HG03060 (cell line): ENCODE data around the gene RPAP3.

Experiments
- ATAC-seq: cut with Tn5 transposase; IDR thresholded peaks from one replicate; pipeline ENCODE4 v1.9.1; 2021; ENCODE audit warnings: low read depth, moderate number of reproducible peaks; ENCODE audit not compliant: unreplicated experiment

RPAP3 gene

DNA sequence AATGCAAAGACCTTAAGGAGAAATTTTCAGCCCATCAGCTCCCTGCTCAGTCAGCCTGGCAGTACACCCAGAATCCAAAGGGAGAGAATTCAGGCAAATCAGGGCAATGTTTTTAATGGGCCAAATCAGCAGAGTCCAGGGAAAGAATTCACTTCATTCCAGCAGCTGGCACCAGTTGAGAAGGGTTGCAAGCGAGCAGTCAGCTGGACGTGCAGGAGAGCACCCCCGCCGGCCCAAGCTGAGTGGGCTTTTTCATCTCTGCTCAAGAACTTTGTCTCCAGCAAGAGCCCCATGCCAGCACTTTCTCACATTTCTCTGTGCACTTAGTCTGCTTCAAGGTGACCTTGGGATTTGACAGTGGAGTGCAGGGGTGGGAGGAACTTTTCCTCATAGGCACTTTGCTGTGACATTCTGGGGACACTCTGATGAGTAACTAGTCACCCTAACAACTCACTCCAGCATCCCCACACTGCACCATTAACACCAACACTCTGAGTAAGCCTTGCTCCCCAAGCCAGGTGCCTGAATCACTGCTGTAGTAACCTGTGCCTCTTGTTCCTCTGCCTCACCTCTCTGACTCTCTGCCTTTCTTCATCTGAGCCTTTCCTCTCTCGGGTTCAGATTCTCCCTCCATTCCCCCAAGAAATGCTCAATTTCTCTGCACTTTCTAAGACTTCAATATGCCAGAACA lies 17.3 kb upstream of the RPAP3 start:
- ATAC-seq, result no peak

- ATAC-seq, result no peak
These were observed 16.5 kb upstream of the RPAP3 start for GRCh38 chr12:47722136-47722834.

GRCh38 chr12:47721431-47721973 lies 15.7 kb upstream of the RPAP3 start:
- no peak for ATAC-seq

DNA sequence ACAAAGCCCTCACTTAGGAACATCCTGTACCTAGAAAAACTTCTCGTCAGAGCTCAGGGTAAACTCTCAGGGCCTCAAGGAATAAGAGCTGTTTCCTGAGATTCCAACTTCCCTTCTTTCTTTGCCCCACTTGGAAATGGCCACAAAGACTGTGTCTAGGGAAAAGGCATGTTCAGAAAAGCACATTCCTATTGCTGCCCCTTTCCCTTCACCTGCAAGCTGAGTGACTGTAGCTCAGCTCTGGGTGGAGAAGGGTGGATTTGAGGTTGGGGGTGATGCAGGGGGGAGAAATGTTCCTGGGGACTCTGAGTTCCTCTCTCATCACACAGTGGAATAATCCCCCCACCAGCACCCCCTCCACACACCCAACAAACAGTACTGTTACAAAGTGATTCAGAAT lies 12.7 kb upstream of the RPAP3 start:
- ATAC-seq, result no peak

DNA sequence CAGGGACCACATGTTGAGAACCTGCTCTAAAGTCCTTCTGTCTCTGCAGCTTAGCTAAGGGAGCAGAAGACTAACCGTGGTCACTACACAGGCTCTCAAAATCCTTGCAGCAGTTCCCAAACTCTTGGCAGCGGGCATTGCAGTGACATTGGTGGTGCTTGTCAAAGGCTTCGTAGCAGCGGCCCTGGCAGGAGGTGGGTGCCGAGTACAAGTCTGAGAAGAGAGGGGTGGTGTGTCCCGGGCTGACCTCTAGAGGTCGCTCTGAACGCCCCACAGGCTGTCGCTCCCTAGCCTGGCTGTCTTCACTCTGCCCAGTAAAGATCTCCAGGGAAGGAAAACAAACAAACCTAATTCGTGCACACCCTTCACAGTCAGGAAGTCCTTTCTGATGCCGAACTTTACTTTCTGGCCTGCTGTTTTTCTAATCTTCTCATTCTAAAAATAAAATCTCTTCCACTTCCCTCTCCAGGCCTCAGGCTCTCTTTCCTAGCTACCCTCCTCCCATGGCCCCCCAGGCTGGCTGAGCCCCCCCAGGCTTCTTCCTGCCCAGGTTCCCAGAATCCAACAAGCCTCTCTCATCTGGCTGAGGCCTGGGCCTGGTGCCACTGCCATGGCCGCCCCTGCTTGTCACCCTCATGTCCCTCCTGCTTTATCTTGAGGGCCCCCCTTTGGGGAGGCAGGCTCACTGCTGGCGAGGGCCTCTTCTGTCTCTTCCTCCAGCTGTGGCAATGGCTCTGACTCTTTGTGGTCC lies 11.8 kb upstream of the RPAP3 start:
- no peak for ATAC-seq

DNA sequence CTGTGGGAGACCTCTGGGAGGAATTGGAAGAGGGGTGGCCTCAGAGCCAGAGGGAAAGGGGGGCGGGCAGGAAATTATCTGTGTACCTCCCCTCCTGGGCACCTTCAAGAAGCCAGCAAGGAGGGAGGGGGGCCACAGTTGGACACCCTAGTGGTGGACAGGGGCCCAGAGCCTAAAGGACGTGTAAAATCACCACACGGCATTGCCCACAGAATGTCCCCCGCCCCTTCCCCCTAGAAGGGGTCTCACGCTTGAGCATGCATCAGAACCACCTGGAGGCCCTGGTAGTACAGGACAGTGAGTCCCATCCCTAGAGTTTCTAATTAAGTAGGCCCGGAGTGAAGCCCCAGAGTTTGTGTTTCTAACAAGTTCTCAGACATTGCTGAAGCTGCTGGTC lies 11.2 kb upstream of the RPAP3 start:
- ATAC-seq, result no peak

- ATAC-seq, result no peak
These were observed 10.2 kb upstream of the RPAP3 start for GRCh38 chr12:47715877-47716548.

DNA sequence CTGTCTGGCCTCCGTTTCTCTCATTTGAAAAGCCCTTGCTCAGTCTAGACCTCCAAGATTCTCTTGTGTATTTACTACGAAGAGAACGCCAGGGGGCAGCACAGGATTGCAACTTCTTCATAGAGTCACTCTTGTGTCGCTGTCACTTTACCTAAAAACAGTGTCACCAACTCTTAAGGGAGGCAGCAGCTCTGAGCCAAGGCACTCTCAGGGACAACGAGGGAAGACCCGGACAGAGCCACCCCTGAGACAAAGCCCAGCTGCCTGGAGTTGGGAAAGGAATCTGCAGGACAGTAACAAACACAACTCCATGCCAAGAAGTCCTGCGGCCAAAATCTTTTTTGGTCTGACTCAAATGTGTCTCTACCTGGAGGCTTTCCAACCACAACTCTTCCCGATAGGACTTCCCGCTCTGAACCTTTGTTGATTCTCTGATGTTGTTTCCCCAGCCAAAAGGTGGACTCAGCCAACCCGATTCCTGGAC lies 9.6 kb upstream of the RPAP3 start:
- peak; percentile 52 for ATAC-seq

DNA sequence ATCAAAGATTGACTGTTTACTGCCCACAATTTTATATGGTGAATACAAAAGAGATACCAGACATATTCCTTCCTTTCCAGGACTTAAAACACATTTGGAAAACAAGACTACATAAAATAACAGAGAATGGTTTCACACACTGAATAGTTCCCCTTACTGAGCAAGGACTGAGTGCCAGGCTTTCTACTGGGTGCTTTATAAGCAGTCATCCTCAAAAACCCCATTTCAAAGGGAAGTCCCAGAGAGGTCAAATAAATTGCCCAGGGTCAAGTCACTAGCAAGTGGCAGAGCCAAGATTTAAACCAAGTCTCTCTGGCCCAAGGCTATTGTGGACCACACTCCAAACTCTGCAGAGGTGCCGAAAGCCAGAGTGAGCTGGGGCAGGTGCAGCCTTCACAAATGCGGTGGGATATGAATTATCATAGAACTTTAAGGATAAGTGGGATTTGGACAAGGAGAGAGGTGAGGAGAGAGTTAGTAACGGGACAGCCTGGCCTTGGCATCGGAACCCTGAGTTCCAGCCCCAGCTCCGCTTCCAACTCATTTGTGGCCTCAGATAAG lies 9.1 kb upstream of the RPAP3 start:
- ATAC-seq, result no peak

- ATAC-seq, result no peak
These were observed 6.3 kb upstream of the RPAP3 start for GRCh38 chr12:47712171-47712570.

- no peak for ATAC-seq
These were observed 5.6 kb upstream of the RPAP3 start for GRCh38 chr12:47711448-47711847.

DNA sequence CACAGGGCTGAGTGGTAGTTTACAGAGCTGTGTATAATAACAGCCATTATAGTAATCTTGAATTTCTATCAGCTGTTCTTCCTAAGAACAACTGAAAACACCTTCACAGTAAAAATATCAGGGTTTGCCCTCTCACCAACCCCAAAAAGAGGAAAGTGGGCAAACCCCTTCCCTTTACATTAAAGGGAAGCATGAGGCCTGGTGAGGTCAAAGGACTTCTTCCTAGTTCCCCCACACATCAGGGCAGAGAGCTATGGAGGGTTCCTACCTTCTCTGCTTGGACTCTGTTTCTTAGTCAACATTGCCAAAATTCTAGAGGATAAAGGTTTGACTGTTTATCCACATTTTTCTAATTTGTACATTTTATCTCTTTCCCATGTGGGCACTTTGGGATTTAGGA lies 4.4 kb upstream of the RPAP3 start:
- ATAC-seq, result no peak

DNA sequence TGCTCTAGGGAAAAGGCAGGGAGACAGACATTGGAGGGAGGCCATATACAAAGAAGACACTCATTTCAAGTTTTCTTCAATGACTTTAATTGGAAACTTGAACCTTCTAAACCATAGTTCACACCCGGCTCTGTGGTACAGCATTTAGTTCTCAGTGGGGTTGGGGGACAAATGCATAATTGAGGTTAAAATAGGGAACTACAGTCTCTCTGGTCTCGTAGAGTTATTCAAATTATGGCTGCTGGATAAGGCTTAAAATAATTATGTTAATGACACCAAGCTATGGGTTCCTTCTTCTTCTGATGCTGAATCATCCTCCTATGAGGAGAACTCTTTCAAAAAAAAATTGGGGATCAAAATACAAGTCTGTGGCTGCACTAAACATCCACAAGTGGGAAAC lies 3.8 kb upstream of the RPAP3 start:
- ATAC-seq, result no peak

GRCh38 chr12:47709237-47709636 lies 3.4 kb upstream of the RPAP3 start:
- ATAC-seq, result no peak

DNA sequence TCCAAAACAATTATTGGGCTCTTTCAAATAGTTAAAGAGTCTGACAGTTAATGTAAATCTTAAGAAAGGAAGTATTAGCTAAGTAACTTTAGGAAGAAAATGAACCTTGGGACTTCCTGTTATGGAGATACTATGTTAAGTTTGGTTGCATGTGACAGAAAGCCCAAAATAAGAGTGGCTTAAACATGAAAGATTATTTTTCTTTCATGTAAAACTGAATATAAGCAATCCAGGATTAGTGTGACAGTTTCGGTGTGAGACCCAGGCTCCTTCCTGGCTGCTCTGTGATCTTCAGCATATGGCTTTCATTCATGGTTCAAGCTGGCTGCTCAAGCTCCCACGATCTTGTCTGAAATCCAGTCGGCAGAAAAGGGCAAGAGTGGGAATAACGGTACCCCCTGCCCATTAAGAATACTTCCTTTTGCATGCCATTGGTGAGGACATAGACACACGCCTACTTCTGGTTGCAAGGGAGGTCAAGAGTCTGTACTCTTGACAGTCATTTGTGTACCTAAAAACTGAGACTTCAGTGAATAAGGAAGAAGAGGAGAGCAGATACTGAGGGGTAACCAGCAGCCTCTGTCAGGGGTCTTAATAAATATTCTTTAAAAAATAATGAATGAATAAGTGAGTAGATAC lies 2.2 kb upstream of the RPAP3 start:
- no peak for ATAC-seq

DNA sequence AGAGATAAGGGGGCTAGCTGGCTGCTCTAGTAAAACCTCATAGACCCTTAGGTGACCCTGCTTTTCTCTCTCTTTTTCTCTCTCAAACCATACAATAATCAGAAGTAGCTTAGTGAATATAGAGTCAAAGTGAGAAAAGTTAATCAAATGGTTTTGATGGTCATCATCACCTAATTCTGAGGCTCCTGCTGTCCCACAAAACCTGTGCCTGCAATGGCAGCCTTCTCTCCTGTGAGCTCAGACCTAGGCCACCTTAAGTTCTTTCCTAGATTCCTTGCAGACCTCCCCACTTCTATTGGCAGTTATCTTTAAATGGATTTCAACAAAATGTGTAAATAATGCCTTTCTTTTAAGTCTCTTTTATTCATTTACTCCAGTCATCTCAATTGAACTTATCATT lies 1.5 kb upstream of the RPAP3 start:
- no peak for ATAC-seq

DNA sequence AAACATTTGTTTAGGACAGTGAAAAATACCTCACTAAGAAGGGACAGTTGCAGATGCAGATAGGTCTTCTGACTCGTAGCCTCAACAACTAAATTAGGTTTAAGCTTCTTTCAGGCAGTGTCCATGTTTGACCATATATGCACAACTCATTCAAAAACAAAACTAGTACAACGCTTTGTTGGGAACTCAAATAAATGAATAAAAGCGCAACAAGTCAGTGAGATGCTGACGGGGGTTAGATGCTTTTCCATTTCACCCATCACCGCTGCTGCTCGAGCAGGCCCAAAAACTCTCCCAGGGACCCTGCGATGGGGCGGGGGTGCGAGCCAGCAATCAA lies 633 bp downstream of the RPAP3 start:
- ATAC-seq, result no peak

- no peak for ATAC-seq
These were observed 1.1 kb downstream of the RPAP3 start for GRCh38 chr12:47704719-47705118.

DNA sequence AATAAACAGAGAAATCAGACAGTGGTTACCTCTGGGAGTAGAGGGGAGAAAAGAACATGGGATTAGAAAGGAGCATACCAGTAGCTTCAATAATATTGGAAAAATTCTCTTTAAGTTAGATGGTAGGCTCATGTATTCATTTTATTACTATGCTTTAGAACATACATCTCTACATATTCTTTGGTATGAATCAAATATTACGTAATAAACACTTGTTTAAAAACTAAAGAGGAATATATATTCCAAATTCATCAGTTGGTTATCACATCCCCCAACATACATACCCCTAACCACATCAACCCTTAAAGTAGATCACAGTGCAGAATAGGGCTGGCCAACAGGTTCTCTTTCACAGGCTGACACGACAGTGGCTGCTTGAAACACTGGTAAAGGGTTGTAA lies 5.6 kb downstream of the RPAP3 start:
- no peak for ATAC-seq

GRCh38 chr12:47698631-47699030 lies 7.2 kb downstream of the RPAP3 start:
- ATAC-seq, result no peak
